GM12872 (cell line): ENCODE results near the gene NTSR1.

Experiments
- TF ChIP-seq, protein P1 (sequence below): IDR thresholded peaks from 3 replicates; pipeline ENCODE4 v1.5.1; 2011; ENCODE audit warnings: low read depth, mild to moderate bottlenecking, low read length, moderate library complexity; ENCODE audit not compliant: insufficient read depth

Gene NTSR1

DNA sequence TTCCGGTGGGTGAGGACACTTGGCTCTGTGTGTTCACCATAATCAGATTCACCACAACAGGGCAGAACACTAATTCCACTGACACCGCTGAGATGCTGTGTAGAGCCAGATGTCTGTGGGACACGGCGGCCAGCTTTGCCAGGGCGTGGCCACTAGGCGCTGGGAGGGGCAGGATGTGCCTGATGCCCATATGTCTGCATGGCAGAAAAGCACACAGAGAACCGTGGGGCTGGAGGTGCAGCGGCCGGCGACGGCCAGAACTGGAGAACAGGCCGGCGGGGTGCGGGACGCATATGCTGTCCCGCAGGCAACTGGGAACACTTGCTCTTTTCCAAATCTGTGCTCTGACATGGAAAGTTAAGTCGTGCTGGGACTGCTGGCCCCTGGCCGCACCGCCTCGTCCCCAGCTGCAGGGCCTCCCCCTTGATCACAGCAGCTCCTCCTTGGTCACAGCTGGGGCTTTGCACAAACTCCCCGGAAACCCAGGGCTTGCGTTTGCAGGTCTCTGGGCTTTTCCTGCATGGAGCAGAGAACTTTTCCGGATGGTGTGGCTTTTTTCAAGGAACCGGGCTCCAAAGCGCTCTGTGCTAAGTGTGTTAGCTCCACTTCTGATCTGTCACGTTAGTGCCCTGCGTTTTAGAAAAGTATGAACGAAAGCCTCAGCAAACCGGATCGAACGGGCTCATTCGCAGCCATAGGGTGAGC, 31.1 kb downstream of the NTSR1 start:
- TF ChIP-seq, protein P1, sequence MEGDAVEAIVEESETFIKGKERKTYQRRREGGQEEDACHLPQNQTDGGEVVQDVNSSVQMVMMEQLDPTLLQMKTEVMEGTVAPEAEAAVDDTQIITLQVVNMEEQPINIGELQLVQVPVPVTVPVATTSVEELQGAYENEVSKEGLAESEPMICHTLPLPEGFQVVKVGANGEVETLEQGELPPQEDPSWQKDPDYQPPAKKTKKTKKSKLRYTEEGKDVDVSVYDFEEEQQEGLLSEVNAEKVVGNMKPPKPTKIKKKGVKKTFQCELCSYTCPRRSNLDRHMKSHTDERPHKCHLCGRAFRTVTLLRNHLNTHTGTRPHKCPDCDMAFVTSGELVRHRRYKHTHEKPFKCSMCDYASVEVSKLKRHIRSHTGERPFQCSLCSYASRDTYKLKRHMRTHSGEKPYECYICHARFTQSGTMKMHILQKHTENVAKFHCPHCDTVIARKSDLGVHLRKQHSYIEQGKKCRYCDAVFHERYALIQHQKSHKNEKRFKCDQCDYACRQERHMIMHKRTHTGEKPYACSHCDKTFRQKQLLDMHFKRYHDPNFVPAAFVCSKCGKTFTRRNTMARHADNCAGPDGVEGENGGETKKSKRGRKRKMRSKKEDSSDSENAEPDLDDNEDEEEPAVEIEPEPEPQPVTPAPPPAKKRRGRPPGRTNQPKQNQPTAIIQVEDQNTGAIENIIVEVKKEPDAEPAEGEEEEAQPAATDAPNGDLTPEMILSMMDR = 0 out of 3 replicates have a peak, but pooled peaks have one; percentile 6

DNA sequence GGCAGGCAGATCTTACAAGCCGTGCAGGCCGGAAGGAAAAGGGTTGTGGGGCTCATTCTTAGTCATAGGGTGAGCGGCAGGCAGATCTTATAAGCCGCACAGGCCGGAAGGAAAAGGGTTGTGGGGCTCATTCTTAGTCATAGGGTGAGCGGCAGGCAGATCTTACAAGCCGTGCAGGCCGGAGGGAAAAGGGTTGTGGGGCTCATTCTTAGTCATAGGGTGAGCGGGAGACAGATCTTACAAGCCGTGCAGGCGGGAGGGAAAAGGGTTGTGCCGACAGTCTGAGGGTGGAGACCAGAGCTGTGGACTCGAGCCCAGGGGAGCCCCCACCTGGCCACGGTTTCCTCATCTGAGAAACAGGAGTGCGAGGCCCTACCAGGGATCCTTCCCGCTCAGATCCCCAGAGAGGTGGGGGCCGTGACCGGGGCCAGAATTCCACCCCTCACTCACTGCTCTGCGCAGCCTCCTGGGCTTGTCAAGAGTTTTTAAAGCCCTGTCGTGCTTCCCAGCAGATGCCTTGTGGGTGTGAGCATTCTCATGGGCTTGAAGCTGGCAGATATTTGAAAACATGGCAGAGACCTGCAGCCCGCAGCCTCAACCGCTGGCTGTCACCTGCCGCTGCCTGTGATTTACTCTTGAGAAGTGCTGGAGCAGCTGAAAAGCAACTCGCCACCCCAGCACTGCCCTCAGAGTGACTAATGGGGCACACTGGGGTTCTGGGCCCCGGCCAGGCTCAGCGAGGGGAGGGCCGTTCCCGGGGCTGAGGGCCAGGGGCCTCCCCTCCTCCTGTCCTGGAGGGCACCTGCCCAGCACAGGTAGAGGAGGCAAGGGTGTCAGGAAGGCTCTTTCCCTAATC, 31.9 kb downstream of the NTSR1 start:
- TF ChIP-seq, protein P1 = 0 out of 3 replicates have a peak, but pooled peaks have one; percentile 2

DNA sequence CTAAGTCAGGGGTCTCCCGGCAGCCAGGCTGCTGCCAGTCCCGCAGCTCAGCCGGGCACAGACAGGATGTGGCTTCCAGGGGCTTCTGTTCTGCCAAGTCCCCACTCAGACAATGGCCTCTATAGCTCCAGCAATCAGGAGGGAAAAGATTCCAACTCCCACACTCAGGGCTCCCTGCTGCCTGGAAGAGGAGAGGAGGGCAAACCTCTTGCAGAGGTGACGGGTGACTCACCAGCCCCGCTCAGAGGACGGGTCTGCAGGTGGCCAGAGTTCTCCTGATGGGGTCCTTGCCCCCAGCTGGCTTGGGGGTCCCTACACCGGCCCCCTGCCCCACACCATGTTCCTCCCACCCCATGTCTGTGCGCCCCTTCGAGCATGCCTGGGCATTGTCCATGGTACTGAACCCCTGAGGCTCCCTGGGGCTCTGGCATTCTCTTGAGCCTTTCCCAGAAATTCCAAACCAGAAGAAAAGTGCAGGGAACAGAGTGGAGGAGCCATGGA, 32.6 kb downstream of the NTSR1 start:
- TF ChIP-seq, protein P1 = no peak

DNA sequence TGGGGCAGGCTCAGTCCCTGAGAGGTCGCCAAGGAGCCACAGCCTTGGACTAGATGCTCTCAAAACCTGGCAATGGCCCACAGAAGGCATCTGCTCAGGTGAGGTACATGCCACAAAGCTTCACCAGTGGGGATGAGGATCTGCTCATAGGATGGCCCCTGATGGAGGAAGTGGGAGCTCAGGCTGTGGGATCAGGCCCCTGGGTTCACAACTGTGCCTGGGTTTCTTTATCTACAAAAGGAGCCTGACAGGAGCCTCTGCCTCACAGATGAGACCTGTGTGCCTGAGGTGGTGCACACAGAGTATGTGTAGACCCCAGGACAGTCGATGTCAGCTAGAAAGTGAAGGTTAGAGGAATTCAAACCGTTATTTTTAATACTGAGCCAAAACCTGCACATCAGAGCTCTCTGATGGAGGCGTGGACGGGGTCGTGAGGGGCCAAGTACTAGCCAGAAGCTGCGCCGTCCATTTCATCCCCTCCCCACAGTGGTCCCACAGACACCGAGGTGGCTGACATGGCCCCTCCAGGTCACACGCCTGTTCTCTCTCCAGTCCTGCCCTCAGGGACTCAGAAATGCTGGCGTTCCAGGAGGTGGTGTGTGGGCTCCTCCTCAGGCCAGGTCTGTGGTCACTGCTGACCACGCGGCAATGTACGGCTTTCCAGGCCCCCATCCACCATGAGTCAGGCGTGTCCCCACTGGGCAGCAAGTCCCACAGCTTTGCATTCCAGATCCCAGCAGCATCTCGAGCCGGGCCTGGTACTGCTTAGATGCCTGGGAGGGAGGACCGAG, 33.3 kb downstream of the NTSR1 start:
- TF ChIP-seq, protein P1 = no peak

DNA sequence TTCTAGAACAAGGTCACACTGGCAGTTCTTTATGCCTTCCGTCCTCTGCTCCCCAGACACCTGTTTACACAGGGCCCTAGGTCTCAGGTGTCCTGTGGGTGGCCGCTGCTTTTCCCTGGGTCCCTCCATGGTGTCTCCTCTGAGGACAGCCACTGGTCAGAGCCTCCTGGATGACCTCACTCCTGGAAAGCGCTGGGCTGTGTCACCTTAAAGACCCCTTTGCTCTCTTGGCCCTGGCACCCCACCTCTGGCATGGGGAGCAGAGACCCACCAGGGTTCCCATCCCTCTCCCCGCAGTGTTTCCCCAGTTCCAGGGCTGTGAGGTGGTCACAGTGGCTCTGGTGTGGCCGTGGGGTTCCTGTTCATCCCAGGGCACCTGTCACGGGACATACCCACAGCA, 33.9 kb downstream of the NTSR1 start:
- TF ChIP-seq, protein P1 = no peak

DNA sequence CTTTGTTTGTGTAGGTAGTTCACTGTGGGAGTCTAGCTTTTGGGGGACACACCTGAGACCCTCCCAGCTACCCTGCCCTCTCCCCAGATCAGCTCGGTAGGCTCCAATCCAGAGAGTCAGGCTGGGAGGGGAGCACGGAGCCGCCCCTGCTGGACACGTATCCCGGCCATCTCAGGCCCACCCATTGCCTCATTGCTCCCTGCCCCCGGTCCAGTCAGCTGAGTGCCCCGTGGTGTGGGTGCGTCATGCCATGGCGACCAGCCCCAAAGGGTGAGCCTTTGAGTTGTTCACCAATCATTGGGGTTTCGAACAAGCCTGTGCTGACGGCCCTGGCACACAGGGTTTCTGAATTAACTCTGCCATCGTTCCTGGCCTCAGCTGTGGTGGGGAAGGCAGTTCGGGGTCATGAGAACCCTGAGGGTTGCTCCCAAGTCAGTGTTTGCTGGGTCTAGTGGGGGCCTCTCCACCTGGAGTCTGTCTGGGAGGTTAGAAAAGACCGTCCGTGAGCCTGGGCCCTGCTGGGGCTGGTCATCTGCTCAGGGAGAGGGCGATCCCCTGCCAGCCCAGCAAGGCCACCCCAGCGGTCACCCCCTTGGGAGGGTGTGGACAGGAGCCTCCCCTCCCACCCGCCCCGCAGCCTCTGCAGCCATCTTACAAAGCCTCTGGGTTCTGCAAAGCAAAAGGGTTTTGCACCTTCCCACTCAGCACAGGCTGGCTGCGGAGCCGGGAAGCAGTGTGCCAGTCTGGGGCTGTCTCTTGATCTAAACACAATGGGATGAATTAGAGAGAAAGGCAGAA, 34.5 kb downstream of the NTSR1 start:
- TF ChIP-seq, protein P1 = no peak
